Endothelial cell (in vitro differentiated cells): ENCODE data around the gene RBMS3. TPM values are rescaled to one million over a fixed set of nuclear protein-coding genes. Genes with fewer than 3 reads are reported as not detected.

Experiments
- DNase-seq: peaks from one replicate; pipeline ENCODE4 v3.0.0; 2021; ENCODE audit warnings: low spot score
- H3K27ac Mint-ChIP-seq: one replicate; pipeline ENCODE4 v1.8.0; 2021; ENCODE audit warnings: mixed read lengths, inconsistent platforms; ENCODE audit not compliant: unreplicated experiment
- H3K27me3 Mint-ChIP-seq: one replicate; pipeline ENCODE4 v1.8.0; 2021; ENCODE audit warnings: mild to moderate bottlenecking, moderate library complexity, mixed read lengths, inconsistent platforms; ENCODE audit not compliant: unreplicated experiment
- H3K36me3 Mint-ChIP-seq: one replicate; pipeline ENCODE4 v1.8.0; 2021; ENCODE audit warnings: mild to moderate bottlenecking, low read depth, mixed read lengths, inconsistent platforms; ENCODE audit not compliant: unreplicated experiment
- H3K4me1 Mint-ChIP-seq: one replicate; pipeline ENCODE4 v1.8.0; 2021; ENCODE audit warnings: mild to moderate bottlenecking, mixed read lengths, inconsistent platforms; ENCODE audit not compliant: unreplicated experiment
- H3K4me3 Mint-ChIP-seq: one replicate; pipeline ENCODE4 v1.8.0; 2021; ENCODE audit warnings: mild to moderate bottlenecking, mixed read lengths, inconsistent platforms; ENCODE audit not compliant: unreplicated experiment
- H3K9me3 Mint-ChIP-seq: one replicate; pipeline ENCODE4 v1.8.0; 2021; ENCODE audit warnings: mixed read lengths, inconsistent platforms; ENCODE audit not compliant: unreplicated experiment
- total RNA-seq: library from RNA; stranded (reverse); fragmentation: NEBNext Ultra II Directional; extraction: Animal tissue kit (Norgen Biotek cat#: 25700); gene quantifications from one replicate; pipeline ENCODE4 v1.2.1, GENCODE V29; 2021; ENCODE audit not compliant: unreplicated experiment
- TF ChIP-seq, protein P1 (sequence below): fragments of 200-600 bp; sonication (generic); IDR thresholded peaks from one replicate; pipeline ENCODE4 v1.5.0; 2021; ENCODE audit warnings: antibody characterized with exemption; ENCODE audit not compliant: unreplicated experiment

The RBMS3 gene
- total RNA-seq, 1 donor from 2014 or later, result 30.9 TPM

DNA sequence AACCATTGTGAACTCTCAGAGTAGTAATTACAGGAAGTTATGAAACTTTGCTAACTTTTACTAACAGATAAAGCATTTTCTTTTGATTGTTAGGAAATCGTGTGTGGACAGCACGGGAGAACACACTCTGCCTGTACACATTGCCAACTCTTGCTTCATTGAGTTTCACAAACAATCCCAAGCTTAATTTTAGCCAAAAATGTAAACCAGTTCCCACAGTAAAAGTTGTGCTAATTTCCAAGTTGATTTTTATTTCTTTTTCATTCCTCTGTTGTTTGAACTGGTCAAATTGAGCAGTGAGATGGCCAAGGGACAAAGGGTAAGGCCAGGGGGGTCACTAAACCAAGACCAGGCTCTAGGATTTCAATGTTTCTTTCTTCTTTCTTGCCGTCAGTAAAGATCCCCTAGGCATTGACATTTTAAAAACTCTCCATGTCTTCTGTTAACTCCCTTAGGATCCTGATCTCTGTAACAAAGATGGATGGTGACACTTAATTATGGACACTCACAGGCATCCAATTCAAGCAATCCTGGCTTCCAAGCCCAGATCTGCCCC, 414.9 kb downstream of the RBMS3 start:
- peaks cover 4% of the 10 kb centered on the region for H3K36me3 Mint-ChIP-seq
- H3K27me3 Mint-ChIP-seq, result no peaks in the 10 kb centered on the region
- no peaks in the 10 kb centered on the region for H3K9me3 Mint-ChIP-seq
- no peaks in the 10 kb centered on the region for H3K4me1 Mint-ChIP-seq
- TF ChIP-seq, protein P1, sequence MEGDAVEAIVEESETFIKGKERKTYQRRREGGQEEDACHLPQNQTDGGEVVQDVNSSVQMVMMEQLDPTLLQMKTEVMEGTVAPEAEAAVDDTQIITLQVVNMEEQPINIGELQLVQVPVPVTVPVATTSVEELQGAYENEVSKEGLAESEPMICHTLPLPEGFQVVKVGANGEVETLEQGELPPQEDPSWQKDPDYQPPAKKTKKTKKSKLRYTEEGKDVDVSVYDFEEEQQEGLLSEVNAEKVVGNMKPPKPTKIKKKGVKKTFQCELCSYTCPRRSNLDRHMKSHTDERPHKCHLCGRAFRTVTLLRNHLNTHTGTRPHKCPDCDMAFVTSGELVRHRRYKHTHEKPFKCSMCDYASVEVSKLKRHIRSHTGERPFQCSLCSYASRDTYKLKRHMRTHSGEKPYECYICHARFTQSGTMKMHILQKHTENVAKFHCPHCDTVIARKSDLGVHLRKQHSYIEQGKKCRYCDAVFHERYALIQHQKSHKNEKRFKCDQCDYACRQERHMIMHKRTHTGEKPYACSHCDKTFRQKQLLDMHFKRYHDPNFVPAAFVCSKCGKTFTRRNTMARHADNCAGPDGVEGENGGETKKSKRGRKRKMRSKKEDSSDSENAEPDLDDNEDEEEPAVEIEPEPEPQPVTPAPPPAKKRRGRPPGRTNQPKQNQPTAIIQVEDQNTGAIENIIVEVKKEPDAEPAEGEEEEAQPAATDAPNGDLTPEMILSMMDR, result no peak
- peak overlapping the region; percentile 16 for H3K27ac Mint-ChIP-seq
- H3K4me3 Mint-ChIP-seq, result no peak overlapping the region
- no peak for DNase-seq

GRCh38 chr3:29696311-29696710, 415.4 kb downstream of the RBMS3 start:
- H3K4me1 Mint-ChIP-seq, result no peaks in the 10 kb centered on the region
- H3K9me3 Mint-ChIP-seq, result no peaks in the 10 kb centered on the region
- TF ChIP-seq, protein P1, result no peak
- no peak overlapping the region for H3K4me3 Mint-ChIP-seq
- no peaks in the 10 kb centered on the region for H3K27me3 Mint-ChIP-seq
- peaks cover 6% of the 10 kb centered on the region for H3K36me3 Mint-ChIP-seq
- no peak overlapping the region for H3K27ac Mint-ChIP-seq
- DNase-seq, result no peak

GRCh38 chr3:29697989-29698388, 417.1 kb downstream of the RBMS3 start:
- Mint-ChIP-seq H3K27ac (no peak overlapping the region), H3K9me3 (no peaks in the 10 kb centered on the region), H3K27me3 (no peaks in the 10 kb centered on the region), H3K36me3 (peaks cover 10% of the 10 kb centered on the region), H3K4me3 (no peak overlapping the region), H3K4me1 (no peaks in the 10 kb centered on the region)
- DNase-seq, result no peak
- TF ChIP-seq, protein P1, result no peak

DNA sequence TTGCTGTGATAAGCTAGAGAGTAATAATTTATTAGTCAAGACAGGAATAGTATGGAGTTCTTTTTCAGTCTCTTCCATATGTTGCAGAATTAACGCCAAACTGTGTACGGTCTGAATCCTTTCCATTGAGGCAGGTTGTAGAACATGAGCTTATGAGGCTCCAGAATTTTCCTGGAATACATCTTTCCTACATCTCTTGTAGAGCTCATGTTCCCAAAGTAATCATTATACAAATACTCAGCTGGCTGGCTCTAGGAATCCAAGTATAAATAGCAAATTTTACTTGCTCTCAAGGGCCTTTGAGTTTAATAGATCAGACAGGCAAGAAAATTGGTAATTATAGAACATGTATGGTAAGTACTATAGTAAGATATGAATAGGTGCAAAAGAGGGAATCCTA, 419.4 kb downstream of the RBMS3 start:
- TF ChIP-seq, protein P1, result no peak
- peak overlapping the region; percentile 4 for H3K4me3 Mint-ChIP-seq
- H3K9me3 Mint-ChIP-seq, result no peaks in the 10 kb centered on the region
- no peaks in the 10 kb centered on the region for H3K27me3 Mint-ChIP-seq
- no peak for DNase-seq
- no peaks in the 10 kb centered on the region for H3K4me1 Mint-ChIP-seq
- no peak overlapping the region for H3K27ac Mint-ChIP-seq
- H3K36me3 Mint-ChIP-seq, result peaks cover 10% of the 10 kb centered on the region

GRCh38 chr3:29701326-29701983, 420.6 kb downstream of the RBMS3 start:
- TF ChIP-seq, protein P1, result no peak
- Mint-ChIP-seq H3K4me3 (no peak overlapping the region), H3K27me3 (no peaks in the 10 kb centered on the region), H3K36me3 (peaks cover 10% of the 10 kb centered on the region), H3K4me1 (no peaks in the 10 kb centered on the region), H3K9me3 (no peaks in the 10 kb centered on the region), H3K27ac (no peak overlapping the region)
- no peak for DNase-seq
